ENCODE measurements around the gene CTDSPL. TPM values are rescaled to one million over a fixed set of nuclear protein-coding genes. Genes with fewer than 3 reads are reported as not detected.

CTDSPL gene
- total RNA-seq, 1 donor from 2014 or later, result 30.6 TPM

GRCh38 chr3:37920156-37920699 is 58.5 kb downstream of the CTDSPL start:
- Histone ChIP-seq H3K4me3 (ENCODE audit: low read depth, low read length) (no peak overlapping the region), H3K36me3 (ENCODE audit: control insufficient read depth, insufficient read depth, low read length) (no peaks in the 10 kb centered on the region), H3K27me3 (ENCODE audit: control insufficient read depth, insufficient read depth, low read length) (no peaks in the 10 kb centered on the region)
- TF ChIP-seq CTCF (IDR thresholded peaks at IDR 0.05; ENCODE audit: insufficient read depth, low read length, poor library complexity, severe bottlenecking), result no peak
- DNase-seq (ENCODE audit: low read depth), result no peak

GRCh38 chr3:37921025-37921424 is 59.3 kb downstream of the CTDSPL start:
- no peak for TF ChIP-seq CTCF (IDR thresholded peaks at IDR 0.05; ENCODE audit: insufficient read depth, low read length, poor library complexity, severe bottlenecking)
- no peak for DNase-seq (ENCODE audit: low read depth)
- no peaks in the 10 kb centered on the region for H3K36me3 ChIP-seq (ENCODE audit: control insufficient read depth, insufficient read depth, low read length)
- H3K27me3 ChIP-seq (ENCODE audit: control insufficient read depth, insufficient read depth, low read length), result no peaks in the 10 kb centered on the region
- H3K4me3 ChIP-seq (ENCODE audit: low read depth, low read length), result no peak overlapping the region

GRCh38 chr3:37922721-37923568 is 61.3 kb downstream of the CTDSPL start:
- H3K27me3 ChIP-seq (ENCODE audit: control insufficient read depth, insufficient read depth, low read length), result no peaks in the 10 kb centered on the region
- H3K36me3 ChIP-seq (ENCODE audit: control insufficient read depth, insufficient read depth, low read length), result no peaks in the 10 kb centered on the region
- no peak for TF ChIP-seq CTCF (IDR thresholded peaks at IDR 0.05; ENCODE audit: insufficient read depth, low read length, poor library complexity, severe bottlenecking)
- H3K4me3 ChIP-seq (ENCODE audit: low read depth, low read length), result no peak overlapping the region
- no peak for DNase-seq (ENCODE audit: low read depth)

- no peaks in the 10 kb centered on the region for H3K27me3 ChIP-seq (ENCODE audit: control insufficient read depth, insufficient read depth, low read length)
- no peak overlapping the region for H3K4me3 ChIP-seq (ENCODE audit: low read depth, low read length)
- TF ChIP-seq CTCF (IDR thresholded peaks at IDR 0.05; ENCODE audit: insufficient read depth, low read length, poor library complexity, severe bottlenecking), result no peak
- DNase-seq (ENCODE audit: low read depth), result no peak
- no peaks in the 10 kb centered on the region for H3K36me3 ChIP-seq (ENCODE audit: control insufficient read depth, insufficient read depth, low read length)
Measured at GRCh38 chr3:37923569-37924040, 61.9 kb downstream of the CTDSPL start.

- TF ChIP-seq CTCF (IDR thresholded peaks at IDR 0.05; ENCODE audit: insufficient read depth, low read length, poor library complexity, severe bottlenecking), result no peak
- no peaks in the 10 kb centered on the region for H3K36me3 ChIP-seq (ENCODE audit: control insufficient read depth, insufficient read depth, low read length)
- no peak overlapping the region for H3K4me3 ChIP-seq (ENCODE audit: low read depth, low read length)
- DNase-seq (ENCODE audit: low read depth), result no peak
- H3K27me3 ChIP-seq (ENCODE audit: control insufficient read depth, insufficient read depth, low read length), result no peaks in the 10 kb centered on the region
Measured at GRCh38 chr3:37924453-37924852, 62.8 kb downstream of the CTDSPL start.
